H1 (cell line): ENCODE results near the gene SLC26A4. TPM values are rescaled to one million over a fixed set of nuclear protein-coding genes. Genes with fewer than 3 reads are reported as not detected.

ENCODE experiments used
- EZH2 ChIP-seq: fragments of 200-600 bp; sonication (generic); IDR thresholded peaks from 2 replicates; pipeline ENCODE4 v1.7.1; 2012; ENCODE audit warnings: low read depth, mild to moderate bottlenecking, moderate library complexity, low read length, inconsistent platforms; ENCODE audit not compliant: severe bottlenecking
- TAF7 ChIP-seq: optimal IDR thresholded peaks from 2 replicates; pipeline ENCODE3; 2011; ENCODE audit warnings: low read depth, mild to moderate bottlenecking, inconsistent platforms, low read length, moderate library complexity, borderline replicate concordance
- polyA plus RNA-seq, 7 experiments: library from polyadenylated mRNA; depleted of rRNA in 3 of 7; stranded (reverse) in 5 of 7; unstranded in 2 of 7; fragments of >200 nt in 5 of 7; fragments of 200-250 nt in 2 of 7; gene quantifications; 1 replicate in 5 of 7; 2 replicates in 1 of 7; 4 replicates in 1 of 7; pipeline versions ENCODE4 v1.2.1 to v1.2.3, GENCODE V29; 2011 to 2013; ENCODE audit warnings: missing spikeins in 2 of 7, mixed read lengths in 2 of 7
- total RNA-seq: library from RNA; stranded (reverse); fragmentation: NEBNext Ultra II Directional; extraction: Animal tissue kit (Norgen Biotek cat#: 25700); gene quantifications from 2 replicates; pipeline ENCODE4 v1.2.1, GENCODE V29; 2021

Gene SLC26A4
- total and polyA plus RNA-seq, 2 of the 8 experiments (the other 6 are each of a cell fraction or from before 2014, with no cell fraction given) = 0.11 to 0.35 TPM

DNA sequence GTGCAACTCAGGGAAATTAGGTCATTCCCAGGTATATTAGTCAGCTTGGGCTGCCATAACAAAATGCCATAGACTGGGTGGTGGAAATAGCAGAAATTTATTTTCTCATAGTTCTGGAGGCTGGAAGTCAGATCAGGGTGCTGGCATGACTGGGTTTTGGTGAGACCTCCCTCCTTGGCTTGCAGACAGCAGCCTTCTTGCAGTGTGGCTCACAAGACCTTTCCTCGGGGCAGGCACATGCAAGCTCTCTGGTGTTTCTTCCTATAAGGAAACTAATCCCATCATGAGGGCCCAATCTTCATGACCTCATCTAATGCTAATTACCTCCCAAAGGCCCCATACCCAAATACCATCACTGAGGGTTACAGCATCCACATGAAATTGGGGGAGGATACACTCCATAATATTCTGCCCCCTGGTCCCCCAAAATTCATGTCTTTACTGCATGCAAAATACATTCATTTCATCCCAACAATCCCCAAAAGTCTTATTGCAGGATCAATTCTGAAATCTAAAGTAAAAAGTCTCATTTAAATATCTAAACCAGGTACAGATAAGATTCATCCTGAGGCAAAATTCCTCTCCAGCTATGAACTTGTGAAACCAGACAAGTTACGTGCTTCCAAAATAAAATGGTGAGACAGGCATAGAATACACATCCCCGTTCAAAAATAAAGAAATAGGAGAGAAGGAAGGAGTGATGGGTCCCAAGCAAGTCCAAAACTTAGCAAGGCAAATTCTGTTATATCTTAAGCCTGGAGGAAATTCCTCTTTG is 65.9 kb downstream of the SLC26A4 start (continued):
- TF ChIP-seq EZH2 (no peak), TAF7 (no peak)
